NCI-H2227 treated with DMSO at 0.1 percent for 48 hours (cell line): Measurements from ENCODE around the gene KIRREL3.

ENCODE experiments used
- DNase-seq: peaks from one replicate; lab custom pipeline; 2025; lab: John Stamatoyannopoulos, UW

The KIRREL3 gene

GRCh38 chr11:126997196-126997595 lies 3.4 kb downstream of the KIRREL3 start:
- no peak for DNase-seq

GRCh38 chr11:126996036-126996804 lies 4.3 kb downstream of the KIRREL3 start:
- DNase-seq, result no peak

- DNase-seq, result no peak
These were observed 7.0 kb downstream of the KIRREL3 start for GRCh38 chr11:126993599-126993998.

- no peak for DNase-seq
These were observed 7.8 kb downstream of the KIRREL3 start for GRCh38 chr11:126992804-126993111.

GRCh38 chr11:126992065-126992803 lies 8.3 kb downstream of the KIRREL3 start:
- no peak for DNase-seq

GRCh38 chr11:126991596-126991995 lies 9.0 kb downstream of the KIRREL3 start:
- DNase-seq, result no peak

GRCh38 chr11:126990716-126991480 lies 9.7 kb downstream of the KIRREL3 start:
- DNase-seq, result no peak

GRCh38 chr11:126989942-126990715 lies 10.4 kb downstream of the KIRREL3 start:
- peak; percentile 23 for DNase-seq

GRCh38 chr11:126988655-126989054 lies 11.9 kb downstream of the KIRREL3 start:
- DNase-seq, result no peak

- DNase-seq, result no peak
These were observed 18.9 kb downstream of the KIRREL3 start for GRCh38 chr11:126981635-126982034.

- DNase-seq, result no peak
These were observed 21.7 kb downstream of the KIRREL3 start for GRCh38 chr11:126978911-126979310.

- DNase-seq, result no peak
These were observed 22.4 kb downstream of the KIRREL3 start for GRCh38 chr11:126978165-126978564.

GRCh38 chr11:126973051-126973450 lies 27.5 kb downstream of the KIRREL3 start:
- DNase-seq, result no peak

GRCh38 chr11:126971305-126971704 lies 29.3 kb downstream of the KIRREL3 start:
- DNase-seq, result no peak

GRCh38 chr11:126969865-126970479 lies 30.6 kb downstream of the KIRREL3 start:
- DNase-seq, result no peak

GRCh38 chr11:126968915-126969314 lies 31.7 kb downstream of the KIRREL3 start:
- DNase-seq, result no peak

- no peak for DNase-seq
These were observed 35.2 kb downstream of the KIRREL3 start for GRCh38 chr11:126965331-126965730.

GRCh38 chr11:126963603-126964363 lies 36.8 kb downstream of the KIRREL3 start:
- no peak for DNase-seq

- DNase-seq, result no peak
These were observed 37.5 kb downstream of the KIRREL3 start for GRCh38 chr11:126963115-126963514.

- no peak for DNase-seq
These were observed 40.9 kb downstream of the KIRREL3 start for GRCh38 chr11:126959700-126960099.

GRCh38 chr11:126956635-126957034 lies 43.9 kb downstream of the KIRREL3 start:
- no peak for DNase-seq
